ENCODE results near the gene VPS37B.
A peak's percentile ranks its signal among the peaks of the same experiment; 100 is the strongest.
"Not testable (repeated sequence)": the region's sequence is repeated elsewhere in the genome, so short reads cannot be mapped to it uniquely, and the experiment has no call there.

Gene VPS37B

GRCh38 chr12:122908915-122909314, 13.0 kb upstream of the VPS37B start:
- DNase-seq (ENCODE audit: low read depth), result no peak

GRCh38 chr12:122905258-122905657, 9.3 kb upstream of the VPS37B start:
- not testable (repeated sequence) for DNase-seq (ENCODE audit: low read depth)

GRCh38 chr12:122903693-122904034, 7.7 kb upstream of the VPS37B start:
- DNase-seq (ENCODE audit: low read depth), result no peak

- no peak for DNase-seq (ENCODE audit: low read depth)
Measured at GRCh38 chr12:122902854-122903692, 7.1 kb upstream of the VPS37B start.

GRCh38 chr12:122899887-122900286, 4.0 kb upstream of the VPS37B start:
- no peak for DNase-seq (ENCODE audit: low read depth)

- no peak for DNase-seq (ENCODE audit: low read depth)
Measured at GRCh38 chr12:122896662-122897061, 738 bp upstream of the VPS37B start.

GRCh38 chr12:122895320-122895703, 612 bp downstream of the VPS37B start:
- no peak for DNase-seq (ENCODE audit: low read depth)

- no peak for DNase-seq (ENCODE audit: low read depth)
Measured at GRCh38 chr12:122894193-122895121, 1.5 kb downstream of the VPS37B start.

- DNase-seq (ENCODE audit: low read depth), result no peak
Measured at GRCh38 chr12:122893208-122894153, 2.4 kb downstream of the VPS37B start.

GRCh38 chr12:122892724-122893123, 3.2 kb downstream of the VPS37B start:
- not testable (repeated sequence) for DNase-seq (ENCODE audit: low read depth)

- DNase-seq (ENCODE audit: low read depth), result no peak
Measured at GRCh38 chr12:122891661-122892525, 4.0 kb downstream of the VPS37B start.

GRCh38 chr12:122889761-122890520, 6.0 kb downstream of the VPS37B start:
- DNase-seq (ENCODE audit: low read depth), result no peak

- DNase-seq (ENCODE audit: low read depth), result peak; percentile 65
Measured at GRCh38 chr12:122888232-122888752, 7.6 kb downstream of the VPS37B start.

- DNase-seq (ENCODE audit: low read depth), result no peak
Measured at GRCh38 chr12:122887819-122888212, 8.1 kb downstream of the VPS37B start.

GRCh38 chr12:122886851-122887818, 8.8 kb downstream of the VPS37B start:
- no peak for DNase-seq (ENCODE audit: low read depth)

GRCh38 chr12:122886161-122886560, 9.8 kb downstream of the VPS37B start:
- no peak for DNase-seq (ENCODE audit: low read depth)

- DNase-seq (ENCODE audit: low read depth), result no peak
Measured at GRCh38 chr12:122884860-122885259, 11.1 kb downstream of the VPS37B start.

GRCh38 chr12:122884091-122884826, 11.7 kb downstream of the VPS37B start:
- no peak for DNase-seq (ENCODE audit: low read depth)
